Measurements from ENCODE around the gene RAPGEF1. TPM values are rescaled to one million over a fixed set of nuclear protein-coding genes. Genes with fewer than 3 reads are reported as not detected.
A peak's percentile ranks its signal among the peaks of the same experiment; 100 is the strongest.

RAPGEF1 gene
- total RNA-seq, 1 donor from 2014 or later, result 33.3 TPM

- TF ChIP-seq CTCF (IDR thresholded peaks at IDR 0.05), result no peak
- no peak for TF ChIP-seq EZH2phosphoT487 (IDR thresholded peaks at IDR 0.05)
- no peak for TF ChIP-seq EZH2 (IDR thresholded peaks at IDR 0.05)
Measured at GRCh38 chr9:131673068-131673467, 66.8 kb downstream of the RAPGEF1 start.

DNA sequence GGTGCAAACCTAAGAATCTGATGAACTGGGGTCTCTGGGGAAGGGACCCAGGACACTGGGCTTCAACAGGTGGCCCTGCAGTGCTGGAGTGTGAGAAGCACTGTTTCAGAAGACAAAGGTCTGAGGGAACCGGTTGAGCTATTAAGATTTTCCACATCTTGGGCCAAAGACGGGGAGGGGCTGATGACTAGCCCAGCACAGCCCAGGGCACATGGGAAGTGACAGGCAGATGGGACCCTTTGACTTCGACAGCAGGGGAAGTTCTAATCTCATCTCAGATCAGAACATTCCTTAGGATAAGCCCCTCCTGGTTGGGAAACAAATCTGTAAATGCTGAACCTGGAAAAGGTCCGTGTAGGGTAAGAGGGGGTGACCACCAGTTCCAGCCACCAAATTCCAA, 67.4 kb downstream of the RAPGEF1 start:
- Mint-ChIP-seq H3K27me3 (ENCODE audit: insufficient read depth, low read depth) (peaks cover 2% of the 10 kb centered on the region), H3K36me3 (peaks cover 2% of the 10 kb centered on the region), H3K27ac (peak overlapping the region; percentile 15), H3K9me3 (peaks cover 5% of the 10 kb centered on the region), H3K4me1 (peaks cover 77% of the 10 kb centered on the region), H3K4me3 (no peak overlapping the region)
- H3K4me1 ChIP-seq, result peaks cover 55% of the 10 kb centered on the region
- peaks cover 59% of the 10 kb centered on the region for H4K20me1 ChIP-seq (ENCODE audit: low read depth)
- H3K79me2 ChIP-seq (ENCODE audit: low read depth), result peaks cover 30% of the 10 kb centered on the region
- no peak overlapping the region for H2AFZ ChIP-seq (replicated peaks)
- peaks cover 13% of the 10 kb centered on the region for H3F3A ChIP-seq (ENCODE audit: low read depth)
- H3K36me3 ChIP-seq, result no peaks in the 10 kb centered on the region
- TF ChIP-seq EZH2phosphoT487 (IDR thresholded peaks at IDR 0.05) (no peak), CTCF (IDR thresholded peaks at IDR 0.05) (no peak), EZH2 (IDR thresholded peaks at IDR 0.05) (no peak)
- H3K4me2 ChIP-seq, result no peak overlapping the region
- no peak for DNase-seq (ENCODE audit: low spot score)
- no peak overlapping the region for H3K27ac ChIP-seq
- H3K9me3 ChIP-seq (ENCODE audit: low read depth), result no peaks in the 10 kb centered on the region
- no peak overlapping the region for H3K4me3 ChIP-seq
- H3K27me3 ChIP-seq, result no peaks in the 10 kb centered on the region
- no peak overlapping the region for H3K9ac ChIP-seq

More at GRCh38 chr9:131673068-131673467, 66.8 kb downstream of the RAPGEF1 start:
- no peak overlapping the region for H3K4me3 ChIP-seq
- peak overlapping the region; percentile 15 for H3K27ac Mint-ChIP-seq
- H4K20me1 ChIP-seq (ENCODE audit: low read depth), result peaks cover 59% of the 10 kb centered on the region
- H3K27me3 Mint-ChIP-seq (ENCODE audit: insufficient read depth, low read depth), result peaks cover 2% of the 10 kb centered on the region
- H3K9me3 ChIP-seq (ENCODE audit: low read depth), result no peaks in the 10 kb centered on the region
- no peak overlapping the region for H3K27ac ChIP-seq
- peaks cover 24% of the 10 kb centered on the region for H3K79me2 ChIP-seq (ENCODE audit: low read depth)
- H3K4me2 ChIP-seq, result no peak overlapping the region
- no peaks in the 10 kb centered on the region for H3K27me3 ChIP-seq
- H3K36me3 ChIP-seq, result no peaks in the 10 kb centered on the region
- no peak overlapping the region for H3K9ac ChIP-seq
- H3K4me1 Mint-ChIP-seq, result peaks cover 80% of the 10 kb centered on the region
- peaks cover 5% of the 10 kb centered on the region for H3K9me3 Mint-ChIP-seq
- DNase-seq (ENCODE audit: low spot score), result no peak
- no peak overlapping the region for H2AFZ ChIP-seq (replicated peaks)
- peaks cover 2% of the 10 kb centered on the region for H3K36me3 Mint-ChIP-seq
- peaks cover 19% of the 10 kb centered on the region for H3F3A ChIP-seq (ENCODE audit: low read depth)
- H3K4me1 ChIP-seq, result peaks cover 62% of the 10 kb centered on the region
- no peak overlapping the region for H3K4me3 Mint-ChIP-seq

GRCh38 chr9:131671133-131671520, 68.7 kb downstream of the RAPGEF1 start:
- H3F3A ChIP-seq (ENCODE audit: low read depth), result peaks cover 12% of the 10 kb centered on the region
- peak; percentile 40 for DNase-seq (ENCODE audit: low spot score)
- H3K4me1 Mint-ChIP-seq, result peaks cover 64% of the 10 kb centered on the region
- H3K9me3 ChIP-seq (ENCODE audit: low read depth), result no peaks in the 10 kb centered on the region
- H3K4me2 ChIP-seq, result peak overlapping the region; percentile 15
- peaks cover 2% of the 10 kb centered on the region for H3K36me3 Mint-ChIP-seq
- no peaks in the 10 kb centered on the region for H3K36me3 ChIP-seq
- H3K9ac ChIP-seq, result no peak overlapping the region
- H3K4me1 ChIP-seq, result peaks cover 43% of the 10 kb centered on the region
- no peak overlapping the region for H2AFZ ChIP-seq (replicated peaks)
- H3K27ac Mint-ChIP-seq, result peak overlapping the region; percentile 42
- H3K27ac ChIP-seq, result no peak overlapping the region
- peaks cover 5% of the 10 kb centered on the region for H3K9me3 Mint-ChIP-seq
- H3K4me3 Mint-ChIP-seq, result no peak overlapping the region
- peaks cover 59% of the 10 kb centered on the region for H4K20me1 ChIP-seq (ENCODE audit: low read depth)
- H3K27me3 ChIP-seq, result no peaks in the 10 kb centered on the region
- peaks cover 2% of the 10 kb centered on the region for H3K27me3 Mint-ChIP-seq (ENCODE audit: insufficient read depth, low read depth)
- H3K79me2 ChIP-seq (ENCODE audit: low read depth), result peaks cover 32% of the 10 kb centered on the region
- TF ChIP-seq CTCF (IDR thresholded peaks at IDR 0.05) (peak; percentile 12), EZH2 (IDR thresholded peaks at IDR 0.05) (no peak)
- H3K4me3 ChIP-seq, result no peak overlapping the region
